OCI-LY3 (cell line): ENCODE data around the gene DPP6.

Experiments
- H2AFZ ChIP-seq: fragments of 200-600, 300-600 bp; shearing (Covaris generic); 2 replicates; pipeline ENCODE4 v1.6.0; 2014; ENCODE audit warnings: antibody characterized with exemption, low read depth, low read length
- H3K27ac ChIP-seq: fragments of 200-600, 300-600 bp; sonication (generic); 2 replicates; pipeline ENCODE4 v1.5.1; 2014; ENCODE audit warnings: mild to moderate bottlenecking, low read length, moderate library complexity, mixed read lengths
- H3K27me3 ChIP-seq: fragments of 200-600, 300-600 bp; sonication (generic); 2 replicates; pipeline ENCODE4 v1.6.1; 2014; ENCODE audit warnings: low read depth, low read length, mixed read lengths
- H3K36me3 ChIP-seq: fragments of 200-600, 300-600 bp; sonication (generic); replicated peaks from 2 replicates; pipeline ENCODE3; 2014; ENCODE audit warnings: low read depth, low read length, mixed read lengths
- H3K4me1 ChIP-seq: fragments of 300-600, 200-600 bp; sonication (generic); 2 replicates; pipeline ENCODE4 v1.6.1; 2014; ENCODE audit warnings: low read length, mixed read lengths
- H3K4me2 ChIP-seq: fragments of 200-600, 300-600 bp; sonication (generic); 2 replicates; pipeline ENCODE4 v1.6.1; 2014; ENCODE audit warnings: low read length, mixed read lengths
- H3K4me3 ChIP-seq: fragments of 300-600, 200-600 bp; sonication (generic); 2 replicates; pipeline ENCODE4 v1.5.1; 2014; ENCODE audit warnings: antibody characterized with exemption, mild to moderate bottlenecking, low read length, moderate library complexity
- H3K79me2 ChIP-seq: fragments of 300-600, 200-600 bp; shearing (Covaris generic); 2 replicates; pipeline ENCODE4 v1.6.1; 2014; ENCODE audit warnings: mild to moderate bottlenecking, low read length, mixed read lengths
- H3K9ac ChIP-seq: fragments of 300-600, 200-600 bp; shearing (Covaris generic); 2 replicates; pipeline ENCODE4 v1.6.0; 2014; ENCODE audit warnings: mild to moderate bottlenecking, low read length, moderate library complexity
- H3K9me3 ChIP-seq: fragments of 200-600, 300-600 bp; shearing (Covaris generic); 2 replicates; pipeline ENCODE4 v1.6.1; 2014; ENCODE audit warnings: low read length, mixed read lengths; ENCODE audit not compliant: insufficient read depth
- H4K20me1 ChIP-seq: fragments of 200-600, 300-600 bp; sonication (generic); 2 replicates; pipeline ENCODE4 v1.6.1; 2016; ENCODE audit warnings: low read length, mixed read lengths; ENCODE audit not compliant: insufficient read depth
- CTCF ChIP-seq: fragments of 200-600, 300-600 bp; sonication (generic); IDR thresholded peaks from 2 replicates; pipeline ENCODE4 v1.5.1; 2014; ENCODE audit warnings: antibody characterized with exemption, low read length, low read depth
- EZH2phosphoT487 ChIP-seq: fragments of 200-600 bp; shearing (Covaris generic); IDR thresholded peaks from 2 replicates; pipeline ENCODE4 v1.6.1; 2018; ENCODE audit warnings: antibody characterized with exemption, mixed run types, low read depth

DPP6 gene

GRCh38 chr7:154431045-154431444 is 378.8 kb downstream of the DPP6 start:
- H3K27me3 ChIP-seq = no peaks in the 10 kb centered on the region
- no peak overlapping the region for H3K27ac ChIP-seq
- no peak overlapping the region for H2AFZ ChIP-seq
- no peaks in the 10 kb centered on the region for H3K36me3 ChIP-seq
- TF ChIP-seq CTCF (no peak), EZH2phosphoT487 (no peak)
- H3K4me1 ChIP-seq = no peaks in the 10 kb centered on the region
- H3K4me2 ChIP-seq = no peak overlapping the region
- H3K4me3 ChIP-seq = no peak overlapping the region
- no peaks in the 10 kb centered on the region for H3K9me3 ChIP-seq
- no peaks in the 10 kb centered on the region for H3K79me2 ChIP-seq
- no peaks in the 10 kb centered on the region for H4K20me1 ChIP-seq
- no peak overlapping the region for H3K9ac ChIP-seq

- no peaks in the 10 kb centered on the region for H3K36me3 ChIP-seq
- H3K9me3 ChIP-seq = no peaks in the 10 kb centered on the region
- H3K4me2 ChIP-seq = no peak overlapping the region
- H4K20me1 ChIP-seq = no peaks in the 10 kb centered on the region
- H2AFZ ChIP-seq = no peak overlapping the region
- TF ChIP-seq EZH2phosphoT487 (no peak), CTCF (no peak)
- H3K27ac ChIP-seq = no peak overlapping the region
- H3K27me3 ChIP-seq = no peaks in the 10 kb centered on the region
- no peak overlapping the region for H3K9ac ChIP-seq
- no peaks in the 10 kb centered on the region for H3K79me2 ChIP-seq
- H3K4me3 ChIP-seq = no peak overlapping the region
- no peaks in the 10 kb centered on the region for H3K4me1 ChIP-seq
Measured at GRCh38 chr7:154433632-154434598, 381.7 kb downstream of the DPP6 start.

GRCh38 chr7:154436560-154436959 is 384.4 kb downstream of the DPP6 start:
- TF ChIP-seq CTCF = no peak
- no peak for TF ChIP-seq EZH2phosphoT487
- Histone ChIP-seq H3K4me1 (no peaks in the 10 kb centered on the region), H3K36me3 (no peaks in the 10 kb centered on the region), H3K27ac (no peak overlapping the region), H3K4me3 (no peak overlapping the region), H2AFZ (no peak overlapping the region), H3K4me2 (no peak overlapping the region), H3K9ac (no peak overlapping the region), H3K27me3 (no peaks in the 10 kb centered on the region), H3K9me3 (no peaks in the 10 kb centered on the region), H3K79me2 (no peaks in the 10 kb centered on the region), H4K20me1 (no peaks in the 10 kb centered on the region)

GRCh38 chr7:154437234-154437633 is 385.0 kb downstream of the DPP6 start:
- H3K4me3 ChIP-seq = no peak overlapping the region
- H3K27me3 ChIP-seq = no peaks in the 10 kb centered on the region
- no peaks in the 10 kb centered on the region for H3K9me3 ChIP-seq
- no peaks in the 10 kb centered on the region for H3K4me1 ChIP-seq
- H4K20me1 ChIP-seq = no peaks in the 10 kb centered on the region
- no peak overlapping the region for H3K4me2 ChIP-seq
- TF ChIP-seq CTCF (no peak), EZH2phosphoT487 (no peak)
- H3K79me2 ChIP-seq = no peaks in the 10 kb centered on the region
- no peak overlapping the region for H3K9ac ChIP-seq
- no peaks in the 10 kb centered on the region for H3K36me3 ChIP-seq
- no peak overlapping the region for H3K27ac ChIP-seq
- no peak overlapping the region for H2AFZ ChIP-seq
